HepG2 (cell line): ENCODE results near the gene ABCA8. TPM values are rescaled to one million over a fixed set of nuclear protein-coding genes. Genes with fewer than 3 reads are reported as not detected.
A peak's percentile ranks its signal among the peaks of the same experiment; 100 is the strongest.

Source experiments
- AGO2 ChIP-seq: fragments of 200-400 bp; formaldehyde crosslinking; optimal IDR thresholded peaks from 2 replicates; pipeline ENCODE3; 2017; ENCODE audit warnings: mild to moderate bottlenecking, low read depth, low read length, moderate library complexity
- BHLHE40 ChIP-seq: IDR thresholded peaks from 2 replicates; pipeline ENCODE4 v1.6.1; 2011; ENCODE audit warnings: low read length, improper control_type of control experiment
- HMG20B ChIP-seq: conservative IDR thresholded peaks from 2 replicates; pipeline ENCODE4 v1.6.1; 2016; ENCODE audit warnings: missing genetic modification reagents, missing compliant biosample characterization
- IKZF4 ChIP-seq: sonication (generic); formaldehyde crosslinking; IDR thresholded peaks from 2 replicates; pipeline ENCODE4 v1.5.1; 2020; ENCODE audit warnings: borderline replicate concordance, mild to moderate bottlenecking, low read depth, missing genetic modification reagents; ENCODE audit errors: not compliant biosample characterization
- MBD4 ChIP-seq: IDR thresholded peaks from 2 replicates; pipeline ENCODE4 v1.6.1; 2012; ENCODE audit warnings: low read length, inconsistent platforms, borderline replicate concordance
- MED8 ChIP-seq: sonication (generic); formaldehyde crosslinking; IDR thresholded peaks from 2 replicates; pipeline ENCODE4 v1.8.1; 2023; ENCODE audit warnings: mild to moderate bottlenecking, missing genetic modification reagents; ENCODE audit not compliant: insufficient replicate concordance
- MXD4 ChIP-seq: IDR thresholded peaks from 2 replicates; pipeline ENCODE4 v1.6.1; 2016; ENCODE audit warnings: mild to moderate bottlenecking, missing biosample characterization, missing genetic modification reagents
- MYPOP ChIP-seq: sonication (generic); formaldehyde crosslinking; IDR thresholded peaks from 2 replicates; pipeline ENCODE4 v1.8.1; 2023; ENCODE audit warnings: mild to moderate bottlenecking, moderate library complexity, missing genetic modification reagents
- SKIL ChIP-seq: sonication (generic); formaldehyde crosslinking; IDR thresholded peaks from 2 replicates; pipeline ENCODE4 v1.8.0; 2022; ENCODE audit warnings: missing genetic modification reagents, mild to moderate bottlenecking, moderate library complexity, borderline replicate concordance
- SUZ12 ChIP-seq: fragments of 150-350 bp; IDR thresholded peaks from 2 replicates; pipeline ENCODE4 v1.6.1; 2014; ENCODE audit warnings: low read depth, low read length
- ZNF136 ChIP-seq: sonication (generic); formaldehyde crosslinking; IDR thresholded peaks from 2 replicates; pipeline ENCODE4 v1.8.1; 2022; ENCODE audit warnings: low read depth, mild to moderate bottlenecking, moderate library complexity, missing genetic modification reagents
- ZNF142 ChIP-seq: sonication (generic); formaldehyde crosslinking; IDR thresholded peaks from 2 replicates; pipeline ENCODE4 v1.4.0; 2020; ENCODE audit warnings: missing genetic modification reagents
- ZNF160 ChIP-seq: sonication (generic); formaldehyde crosslinking; IDR thresholded peaks from 2 replicates; pipeline ENCODE4 v1.8.0; 2022; ENCODE audit warnings: mild to moderate bottlenecking, inconsistent platforms, missing genetic modification reagents
- ZNF264 ChIP-seq: sonication (generic); formaldehyde crosslinking; IDR thresholded peaks from 2 replicates; pipeline ENCODE4 v1.4.0; 2020; ENCODE audit warnings: missing genetic modification reagents
- ZNF7 ChIP-seq: IDR thresholded peaks from 2 replicates; pipeline ENCODE4 v1.6.1; 2016; ENCODE audit warnings: missing biosample characterization, missing genetic modification reagents
- polyA plus RNA-seq, 8 experiments: library from polyadenylated mRNA; depleted of rRNA in 3 of 8; stranded (reverse) in 7 of 8; unstranded in 1 of 8; fragments of >200 nt; fragmentation: Illumina TruSeq in 4 of 8; extraction: Trizol in 4 of 8; gene quantifications; 2 replicates each; pipeline versions ENCODE4 v1.2.1 to v1.2.3, GENCODE V29; 2011 to 2016; ENCODE audit warnings: low read depth in 4 of 8, missing spikeins in 1 of 8, mixed read lengths in 1 of 8; ENCODE audit not compliant: insufficient read depth in 1 of 8
- total RNA-seq, 5 experiments: library from RNA; depleted of rRNA; stranded (reverse); fragments of >200 nt; fragmentation: Illumina TruSeq; extraction: Trizol; gene quantifications; 2 replicates each; pipeline ENCODE4 v1.2.3, GENCODE V29; 2016; ENCODE audit warnings: low read depth in 1 of 5
- TF ChIP-seq, protein P1 (sequence below): sonication (generic); formaldehyde crosslinking; IDR thresholded peaks from 2 replicates; pipeline ENCODE4 v1.5.0; 2020; ENCODE audit warnings: missing genetic modification reagents, mild to moderate bottlenecking, borderline replicate concordance

The ABCA8 gene
- total and polyA plus RNA-seq, 2 of the 13 experiments (the other 11 are each of a cell fraction or from before 2014, with no cell fraction given), result 0.05 to 0.18 TPM

- TF ChIP-seq ZNF142 (CRISPR knock-in tag) (0 out of 2 replicates have a peak, but pooled peaks have one; percentile 41), AGO2 (no peak), MBD4 (peak; percentile 84; the same call in 1 of the 2 replicates), IKZF4 (CRISPR knock-in tag) (no peak), HMG20B (CRISPR knock-in tag) (0 out of 2 replicates have a peak, but pooled peaks have one; percentile 23), ZNF7 (CRISPR knock-in tag) (peak; percentile 68; the same call in 1 of the 2 replicates), MXD4 (CRISPR knock-in tag) (no peak), MED8 (no peak), ZNF136 (CRISPR knock-in tag) (0 out of 2 replicates have a peak, but pooled peaks have one; percentile 19), SKIL (CRISPR knock-in tag) (peak; percentile 63), ZNF160 (no peak), BHLHE40 (peak; percentile 89), ZNF264 (peak; percentile 15; the same call in 1 of the 2 replicates), SUZ12 (no peak), MYPOP (CRISPR knock-in tag) (peak; percentile 64; the same call in 1 of the 2 replicates)
- TF ChIP-seq, protein P1, sequence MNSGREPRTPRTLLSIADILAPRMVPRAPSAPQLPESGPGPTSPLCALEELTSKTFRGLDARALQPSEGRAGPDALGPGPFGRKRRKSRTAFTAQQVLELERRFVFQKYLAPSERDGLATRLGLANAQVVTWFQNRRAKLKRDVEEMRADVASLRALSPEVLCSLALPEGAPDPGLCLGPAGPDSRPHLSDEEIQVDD (CRISPR knock-in tag), result no peak
Measured at GRCh38 chr17:68821860-68822696, 133.1 kb downstream of the ABCA8 start (continued).
